ENCODE data around the gene DNAI1.

The DNAI1 gene

DNA sequence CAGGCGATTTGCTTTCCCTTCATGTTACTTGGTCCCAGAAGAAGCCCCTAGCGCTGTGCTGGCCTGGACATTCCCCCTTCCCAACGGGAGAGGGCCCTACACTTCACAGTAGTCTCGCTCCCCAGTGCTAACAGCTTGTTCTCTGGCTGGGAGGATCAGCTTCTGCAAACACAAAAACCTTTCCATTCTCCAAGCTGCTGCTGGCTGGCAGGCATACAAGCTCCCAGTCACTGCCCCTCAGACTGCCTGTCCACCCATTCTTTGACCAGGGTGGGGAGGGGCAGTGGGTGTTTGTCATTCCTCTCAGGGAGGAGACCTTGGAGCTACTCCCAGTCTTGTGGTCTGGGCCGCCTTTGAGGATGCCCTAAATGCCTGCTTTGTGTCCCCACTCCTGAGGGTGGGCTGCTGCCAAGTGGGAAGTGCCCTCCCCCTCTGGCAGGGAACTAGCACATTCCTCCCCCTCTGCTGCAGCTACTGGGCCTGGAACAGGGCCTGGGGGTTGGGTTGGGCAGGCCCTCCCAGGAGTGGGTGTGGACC lies 43.4 kb downstream of the DNAI1 start:
- Histone ChIP-seq H3K27ac (ENCODE audit: low read length) (no peak overlapping the region), H3K9me3 (ENCODE audit: control insufficient read depth in 2 of 2, low read length in 2 of 2) (no peaks in the 10 kb centered on the region), H3K4me1 (ENCODE audit: control insufficient read depth, insufficient read depth, low read length) (peaks cover 25% of the 10 kb centered on the region), H3K27me3 (ENCODE audit: control insufficient read depth in 1 of 2, insufficient read depth in 2 of 2, low read length in 2 of 2) (no peaks in the 10 kb centered on the region), H3K4me3 (ENCODE audit: low read length in 2 of 2) (peak overlapping the region in 1 of 2 donors; percentile 15), H3K9ac (ENCODE audit: low read length in 2 of 2) (no peak overlapping the region), H3K36me3 (ENCODE audit: control insufficient read depth in 2 of 2, insufficient read depth in 2 of 2, low read length in 2 of 2) (no peaks in the 10 kb centered on the region)

- H3K36me3 ChIP-seq (ENCODE audit: control insufficient read depth in 2 of 2, insufficient read depth in 2 of 2, low read length in 2 of 2), result no peaks in the 10 kb centered on the region
- H3K9ac ChIP-seq (ENCODE audit: low read length in 2 of 2), result peak overlapping the region in 1 of 2 donors; percentile 13
- no peaks in the 10 kb centered on the region for H3K9me3 ChIP-seq (ENCODE audit: control insufficient read depth in 2 of 2, low read length in 2 of 2)
- H3K4me3 ChIP-seq (ENCODE audit: low read length in 2 of 2), result peak overlapping the region in 1 of 2 donors; percentile 15
- peaks cover 25% of the 10 kb centered on the region for H3K4me1 ChIP-seq (ENCODE audit: control insufficient read depth, insufficient read depth, low read length)
- H3K27ac ChIP-seq (ENCODE audit: low read length), result peak overlapping the region; percentile 6
- H3K27me3 ChIP-seq (ENCODE audit: control insufficient read depth in 1 of 2, insufficient read depth in 2 of 2, low read length in 2 of 2), result no peaks in the 10 kb centered on the region
These were observed 43.9 kb downstream of the DNAI1 start for GRCh38 chr9:34502471-34502870.

DNA sequence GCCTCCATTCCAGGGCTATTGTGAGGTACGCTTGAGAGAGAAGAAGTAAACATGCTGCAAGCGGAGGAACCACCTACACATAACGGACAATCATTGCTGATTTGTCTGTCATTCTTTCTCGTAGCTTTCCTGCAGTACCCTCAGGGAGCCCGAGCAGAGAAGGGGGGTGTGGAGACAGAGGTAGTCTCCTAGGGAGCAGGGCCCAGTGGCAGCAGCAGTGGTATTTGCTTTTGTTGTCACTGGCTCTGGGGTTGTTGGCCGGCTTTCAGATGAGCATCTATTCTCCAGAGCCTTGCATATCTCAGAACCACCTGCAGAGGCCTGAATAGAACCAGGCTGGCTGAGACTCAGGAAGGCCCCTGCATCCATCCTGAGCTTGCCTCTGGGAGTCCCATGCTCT lies 44.3 kb downstream of the DNAI1 start:
- no peak overlapping the region for H3K4me3 ChIP-seq (ENCODE audit: low read length in 2 of 2)
- no peaks in the 10 kb centered on the region for H3K27me3 ChIP-seq (ENCODE audit: control insufficient read depth in 1 of 2, insufficient read depth in 2 of 2, low read length in 2 of 2)
- H3K36me3 ChIP-seq (ENCODE audit: control insufficient read depth in 2 of 2, insufficient read depth in 2 of 2, low read length in 2 of 2), result no peaks in the 10 kb centered on the region
- peaks cover 25% of the 10 kb centered on the region for H3K4me1 ChIP-seq (ENCODE audit: control insufficient read depth, insufficient read depth, low read length)
- peak overlapping the region in 1 of 2 donors; percentile 13 for H3K9ac ChIP-seq (ENCODE audit: low read length in 2 of 2)
- H3K9me3 ChIP-seq (ENCODE audit: control insufficient read depth in 2 of 2, low read length in 2 of 2), result no peaks in the 10 kb centered on the region
- peak overlapping the region; percentile 6 for H3K27ac ChIP-seq (ENCODE audit: low read length)

- H3K4me3 ChIP-seq (ENCODE audit: low read length in 2 of 2), result no peak overlapping the region
- peaks cover 25% of the 10 kb centered on the region for H3K4me1 ChIP-seq (ENCODE audit: control insufficient read depth, insufficient read depth, low read length)
- H3K9ac ChIP-seq (ENCODE audit: low read length in 2 of 2), result no peak overlapping the region
- H3K27me3 ChIP-seq (ENCODE audit: control insufficient read depth in 1 of 2, insufficient read depth in 2 of 2, low read length in 2 of 2), result no peaks in the 10 kb centered on the region
- H3K27ac ChIP-seq (ENCODE audit: low read length), result no peak overlapping the region
- H3K36me3 ChIP-seq (ENCODE audit: control insufficient read depth in 2 of 2, insufficient read depth in 2 of 2, low read length in 2 of 2), result no peaks in the 10 kb centered on the region
- H3K9me3 ChIP-seq (ENCODE audit: control insufficient read depth in 2 of 2, low read length in 2 of 2), result no peaks in the 10 kb centered on the region
These were observed 44.8 kb downstream of the DNAI1 start for GRCh38 chr9:34503406-34503805.

DNA sequence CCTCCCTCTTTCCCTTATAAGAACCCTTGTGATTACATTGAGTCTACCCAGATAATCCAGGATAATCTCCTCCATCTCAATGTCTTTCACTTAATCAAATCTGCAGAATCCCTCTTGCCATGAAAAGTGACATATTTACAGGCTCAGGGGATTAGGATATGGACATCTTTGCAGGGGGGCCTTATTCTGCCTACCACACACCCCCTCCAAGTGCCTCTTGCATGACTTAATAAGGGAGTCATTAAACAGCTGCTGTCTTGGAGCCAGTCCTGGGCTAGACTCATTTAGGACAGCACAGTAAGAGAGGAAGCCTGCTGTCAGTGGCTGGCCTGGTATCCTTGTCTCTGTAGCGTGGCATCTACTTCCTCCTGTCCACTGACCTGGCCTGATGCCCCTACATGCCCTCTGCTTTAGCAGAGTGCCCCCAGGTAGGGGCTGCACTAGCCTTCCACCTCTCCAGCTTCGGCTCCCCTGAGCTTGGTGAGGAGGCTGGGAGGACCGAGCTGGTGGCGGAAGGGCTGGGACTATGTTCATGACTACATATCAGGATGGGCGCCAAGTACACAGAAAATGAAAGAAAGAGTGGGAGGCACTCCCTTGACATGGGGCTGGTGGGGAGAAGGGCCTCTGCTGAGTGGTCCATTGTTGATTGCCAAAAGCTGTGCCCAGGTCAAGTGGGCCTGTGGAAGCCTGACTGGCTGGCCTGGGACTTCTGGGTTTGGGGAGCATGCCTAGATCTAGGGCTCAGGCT lies 46.9 kb downstream of the DNAI1 start:
- Histone ChIP-seq H3K27ac (ENCODE audit: low read length) (no peak overlapping the region), H3K9me3 (ENCODE audit: control insufficient read depth in 2 of 2, low read length in 2 of 2) (no peaks in the 10 kb centered on the region), H3K9ac (ENCODE audit: low read length in 2 of 2) (no peak overlapping the region), H3K4me3 (ENCODE audit: low read length in 2 of 2) (no peak overlapping the region), H3K27me3 (ENCODE audit: control insufficient read depth in 1 of 2, insufficient read depth in 2 of 2, low read length in 2 of 2) (no peaks in the 10 kb centered on the region), H3K4me1 (ENCODE audit: control insufficient read depth, insufficient read depth, low read length) (peaks cover 25% of the 10 kb centered on the region), H3K36me3 (ENCODE audit: control insufficient read depth in 2 of 2, insufficient read depth in 2 of 2, low read length in 2 of 2) (no peaks in the 10 kb centered on the region)

GRCh38 chr9:34506623-34507022 lies 48.0 kb downstream of the DNAI1 start:
- Histone ChIP-seq H3K9ac (ENCODE audit: low read length in 2 of 2) (no peak overlapping the region), H3K36me3 (ENCODE audit: control insufficient read depth in 2 of 2, insufficient read depth in 2 of 2, low read length in 2 of 2) (no peaks in the 10 kb centered on the region), H3K4me1 (ENCODE audit: control insufficient read depth, insufficient read depth, low read length) (peaks cover 16% of the 10 kb centered on the region), H3K4me3 (ENCODE audit: low read length in 2 of 2) (no peak overlapping the region), H3K9me3 (ENCODE audit: control insufficient read depth in 2 of 2, low read length in 2 of 2) (no peaks in the 10 kb centered on the region), H3K27me3 (ENCODE audit: control insufficient read depth in 1 of 2, insufficient read depth in 2 of 2, low read length in 2 of 2) (no peaks in the 10 kb centered on the region), H3K27ac (ENCODE audit: low read length) (no peak overlapping the region)

GRCh38 chr9:34507556-34507955 lies 49.0 kb downstream of the DNAI1 start:
- no peaks in the 10 kb centered on the region for H3K27me3 ChIP-seq (ENCODE audit: control insufficient read depth in 1 of 2, insufficient read depth in 2 of 2, low read length in 2 of 2)
- no peaks in the 10 kb centered on the region for H3K36me3 ChIP-seq (ENCODE audit: control insufficient read depth in 2 of 2, insufficient read depth in 2 of 2, low read length in 2 of 2)
- H3K4me1 ChIP-seq (ENCODE audit: control insufficient read depth, insufficient read depth, low read length), result peaks cover 6% of the 10 kb centered on the region
- no peak overlapping the region for H3K27ac ChIP-seq (ENCODE audit: low read length)
- no peaks in the 10 kb centered on the region for H3K9me3 ChIP-seq (ENCODE audit: control insufficient read depth in 2 of 2, low read length in 2 of 2)
- no peak overlapping the region for H3K9ac ChIP-seq (ENCODE audit: low read length in 2 of 2)
- no peak overlapping the region for H3K4me3 ChIP-seq (ENCODE audit: low read length in 2 of 2)

DNA sequence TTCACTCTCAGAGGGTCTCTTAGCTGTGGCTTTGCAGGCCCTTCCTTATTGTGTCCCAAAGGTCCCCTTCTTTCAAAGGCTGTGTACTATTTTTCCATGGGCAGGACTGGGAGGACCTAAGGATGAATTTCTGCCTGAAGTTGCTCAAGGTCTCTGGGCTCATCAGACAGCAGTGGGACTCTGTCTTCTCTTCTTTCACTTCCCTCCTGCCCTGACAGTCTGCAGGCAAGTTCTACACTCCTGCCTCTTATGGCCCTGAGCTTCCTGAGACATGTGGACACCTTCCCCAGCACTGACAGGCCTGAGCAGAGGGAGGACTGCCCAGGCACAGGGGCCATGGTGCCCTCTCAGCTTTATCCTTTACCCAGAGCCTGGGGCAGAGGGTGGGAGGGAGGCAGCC lies 49.4 kb downstream of the DNAI1 start:
- Histone ChIP-seq H3K27me3 (ENCODE audit: control insufficient read depth in 1 of 2, insufficient read depth in 2 of 2, low read length in 2 of 2) (no peaks in the 10 kb centered on the region), H3K9ac (ENCODE audit: low read length in 2 of 2) (no peak overlapping the region), H3K9me3 (ENCODE audit: control insufficient read depth in 2 of 2, low read length in 2 of 2) (no peaks in the 10 kb centered on the region), H3K27ac (ENCODE audit: low read length) (no peak overlapping the region), H3K36me3 (ENCODE audit: control insufficient read depth in 2 of 2, insufficient read depth in 2 of 2, low read length in 2 of 2) (no peaks in the 10 kb centered on the region), H3K4me1 (ENCODE audit: control insufficient read depth, insufficient read depth, low read length) (peaks cover 2% of the 10 kb centered on the region), H3K4me3 (ENCODE audit: low read length in 2 of 2) (no peak overlapping the region)

DNA sequence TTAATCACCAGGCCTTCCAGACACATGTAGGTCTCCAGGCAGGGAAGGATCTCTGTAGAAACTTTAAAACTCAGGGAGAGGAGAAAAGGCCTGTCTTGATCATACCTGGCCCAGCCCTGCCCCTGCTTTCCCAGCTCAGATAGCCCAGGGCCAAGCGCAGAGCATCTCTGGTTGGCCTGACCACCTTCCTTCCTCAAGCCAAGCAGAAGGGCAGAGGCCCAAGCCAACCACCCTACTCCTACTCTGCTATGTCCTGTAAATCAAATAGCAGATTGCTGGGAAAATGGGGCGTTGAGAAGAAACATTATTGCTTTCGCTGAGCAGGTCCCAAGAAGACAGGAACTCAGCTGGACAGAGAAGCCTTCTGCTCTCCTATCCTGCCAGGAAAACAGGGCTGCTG lies 49.9 kb downstream of the DNAI1 start:
- Histone ChIP-seq H3K27me3 (ENCODE audit: control insufficient read depth in 1 of 2, insufficient read depth in 2 of 2, low read length in 2 of 2) (no peaks in the 10 kb centered on the region), H3K27ac (ENCODE audit: low read length) (no peak overlapping the region), H3K9ac (ENCODE audit: low read length in 2 of 2) (no peak overlapping the region), H3K4me3 (ENCODE audit: low read length in 2 of 2) (no peak overlapping the region), H3K4me1 (ENCODE audit: control insufficient read depth, insufficient read depth, low read length) (no peaks in the 10 kb centered on the region), H3K36me3 (ENCODE audit: control insufficient read depth in 2 of 2, insufficient read depth in 2 of 2, low read length in 2 of 2) (no peaks in the 10 kb centered on the region), H3K9me3 (ENCODE audit: control insufficient read depth in 2 of 2, low read length in 2 of 2) (no peaks in the 10 kb centered on the region)

DNA sequence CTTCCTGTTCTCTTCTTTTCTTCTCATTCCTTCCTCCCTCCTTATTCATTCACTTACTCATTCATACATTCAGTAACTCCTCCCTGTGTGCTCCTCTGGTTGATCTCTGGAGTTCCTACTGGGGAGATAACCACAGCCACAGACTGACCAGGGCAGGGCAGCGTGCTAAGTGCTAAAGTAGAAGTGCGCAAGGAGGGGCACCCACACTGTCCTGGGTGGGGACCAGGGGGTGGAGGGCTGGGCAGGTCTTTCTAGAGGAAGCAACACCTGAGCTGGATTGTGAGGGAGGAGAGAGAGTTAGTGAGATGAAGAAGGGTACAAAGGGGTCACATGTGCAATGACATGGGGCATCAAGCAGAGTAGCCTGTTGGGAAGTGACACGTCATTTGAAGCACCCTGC lies 50.3 kb downstream of the DNAI1 start:
- Histone ChIP-seq H3K27me3 (ENCODE audit: control insufficient read depth in 1 of 2, insufficient read depth in 2 of 2, low read length in 2 of 2) (no peaks in the 10 kb centered on the region), H3K9ac (ENCODE audit: low read length in 2 of 2) (no peak overlapping the region), H3K36me3 (ENCODE audit: control insufficient read depth in 2 of 2, insufficient read depth in 2 of 2, low read length in 2 of 2) (no peaks in the 10 kb centered on the region), H3K9me3 (ENCODE audit: control insufficient read depth in 2 of 2, low read length in 2 of 2) (no peaks in the 10 kb centered on the region), H3K27ac (ENCODE audit: low read length) (no peak overlapping the region), H3K4me1 (ENCODE audit: control insufficient read depth, insufficient read depth, low read length) (no peaks in the 10 kb centered on the region), H3K4me3 (ENCODE audit: low read length in 2 of 2) (no peak overlapping the region)

Measured in stomach smooth muscle (tissue), 2 donors.